GM12864 (cell line): ENCODE results near the gene ABTB1.

ENCODE experiments used
- DNase-seq: peaks from one replicate; pipeline ENCODE4 v3.0.0-alpha.2; 2011; ENCODE audit warnings: low read depth
- H3K4me3 ChIP-seq: 2 replicates; pipeline ENCODE4 v1.5.1; 2011; ENCODE audit warnings: mild to moderate bottlenecking, low read depth, low read length, control low read depth
- TF ChIP-seq, protein P1 (sequence below): IDR thresholded peaks from 2 replicates; pipeline ENCODE4 v1.5.1; 2011; ENCODE audit warnings: low read depth, mild to moderate bottlenecking, moderate library complexity, low read length, control low read depth, inconsistent platforms; ENCODE audit errors: missing control alignments

ABTB1 gene

DNA sequence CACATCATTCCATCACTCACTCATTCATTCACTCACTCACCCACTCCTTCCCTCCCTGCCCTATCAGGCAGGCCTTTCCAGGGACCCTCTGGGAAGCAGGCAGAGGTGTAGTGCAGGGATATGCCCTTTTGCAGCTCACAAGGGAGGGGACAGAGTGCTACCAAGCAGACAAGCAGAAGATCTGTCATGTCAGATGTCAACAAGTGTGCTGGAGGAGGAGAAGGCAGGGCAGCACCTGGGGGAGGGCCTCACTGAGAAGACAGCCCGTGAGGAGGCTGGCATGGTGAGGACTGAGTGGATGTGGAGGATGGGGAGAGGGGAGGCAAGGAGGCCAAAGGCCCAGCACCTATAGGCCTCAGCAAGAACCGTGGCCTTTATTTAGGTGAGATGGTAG, 15.3 kb downstream of the ABTB1 start:
- no peak overlapping the region for H3K4me3 ChIP-seq
- TF ChIP-seq, protein P1, sequence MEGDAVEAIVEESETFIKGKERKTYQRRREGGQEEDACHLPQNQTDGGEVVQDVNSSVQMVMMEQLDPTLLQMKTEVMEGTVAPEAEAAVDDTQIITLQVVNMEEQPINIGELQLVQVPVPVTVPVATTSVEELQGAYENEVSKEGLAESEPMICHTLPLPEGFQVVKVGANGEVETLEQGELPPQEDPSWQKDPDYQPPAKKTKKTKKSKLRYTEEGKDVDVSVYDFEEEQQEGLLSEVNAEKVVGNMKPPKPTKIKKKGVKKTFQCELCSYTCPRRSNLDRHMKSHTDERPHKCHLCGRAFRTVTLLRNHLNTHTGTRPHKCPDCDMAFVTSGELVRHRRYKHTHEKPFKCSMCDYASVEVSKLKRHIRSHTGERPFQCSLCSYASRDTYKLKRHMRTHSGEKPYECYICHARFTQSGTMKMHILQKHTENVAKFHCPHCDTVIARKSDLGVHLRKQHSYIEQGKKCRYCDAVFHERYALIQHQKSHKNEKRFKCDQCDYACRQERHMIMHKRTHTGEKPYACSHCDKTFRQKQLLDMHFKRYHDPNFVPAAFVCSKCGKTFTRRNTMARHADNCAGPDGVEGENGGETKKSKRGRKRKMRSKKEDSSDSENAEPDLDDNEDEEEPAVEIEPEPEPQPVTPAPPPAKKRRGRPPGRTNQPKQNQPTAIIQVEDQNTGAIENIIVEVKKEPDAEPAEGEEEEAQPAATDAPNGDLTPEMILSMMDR: no peak
- no peak for DNase-seq

DNA sequence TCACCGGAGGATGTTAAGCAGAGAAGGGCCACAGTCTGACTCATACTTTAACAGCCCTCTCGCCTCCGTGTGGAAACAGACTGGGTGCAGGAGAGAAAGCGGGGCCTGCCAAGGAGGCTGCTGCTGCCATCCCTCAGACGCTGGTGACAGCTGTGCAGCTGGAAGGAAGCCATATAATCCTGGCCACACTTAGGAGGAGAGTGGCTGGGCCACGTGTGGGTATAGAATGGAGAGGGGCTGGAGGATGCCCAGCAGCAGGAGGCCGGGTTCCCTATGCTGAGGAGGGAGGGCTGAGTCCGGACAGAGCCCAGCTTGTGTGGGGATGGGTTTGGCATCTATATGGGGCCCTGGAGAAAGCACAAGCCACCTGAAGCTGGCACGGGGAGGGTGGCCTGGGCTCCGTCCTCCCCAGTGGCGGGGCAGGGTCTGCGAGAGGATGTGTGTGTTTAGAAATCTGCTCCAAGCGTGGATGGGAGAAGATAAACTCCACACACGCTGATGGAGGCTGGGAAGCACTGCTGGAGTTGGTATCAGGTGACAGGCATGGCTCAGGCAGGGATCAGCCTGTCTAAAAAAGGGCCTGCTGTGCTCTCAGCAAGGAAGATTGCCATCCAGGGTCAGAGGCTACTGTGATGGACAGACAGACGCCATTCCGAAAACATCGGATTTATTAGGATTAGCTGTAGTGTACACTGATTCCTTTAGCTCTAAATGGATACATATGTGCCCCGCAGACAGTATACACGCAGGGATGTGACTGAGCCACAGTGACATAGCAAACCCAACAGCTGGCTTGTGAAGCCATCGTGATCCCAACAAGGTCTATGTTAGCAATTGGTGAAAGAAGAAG, 15.9 kb downstream of the ABTB1 start:
- no peak for DNase-seq
- TF ChIP-seq, protein P1: no peak
- H3K4me3 ChIP-seq: no peak overlapping the region

GRCh38 chr3:127689266-127689860, 16.6 kb downstream of the ABTB1 start:
- DNase-seq: no peak
- TF ChIP-seq, protein P1: no peak
- no peak overlapping the region for H3K4me3 ChIP-seq

- no peak overlapping the region for H3K4me3 ChIP-seq
- TF ChIP-seq, protein P1: no peak
- DNase-seq: no peak
Observed at GRCh38 chr3:127690106-127690505, 17.4 kb downstream of the ABTB1 start.

- TF ChIP-seq, protein P1: peak; percentile 52
- DNase-seq: no peak
- H3K4me3 ChIP-seq: no peak overlapping the region
Observed at GRCh38 chr3:127690823-127691452, 18.2 kb downstream of the ABTB1 start.

GRCh38 chr3:127691489-127691888, 18.7 kb downstream of the ABTB1 start:
- TF ChIP-seq, protein P1: no peak
- no peak overlapping the region for H3K4me3 ChIP-seq
- DNase-seq: no peak
